ENCODE data around the gene CEP63.

DNA sequence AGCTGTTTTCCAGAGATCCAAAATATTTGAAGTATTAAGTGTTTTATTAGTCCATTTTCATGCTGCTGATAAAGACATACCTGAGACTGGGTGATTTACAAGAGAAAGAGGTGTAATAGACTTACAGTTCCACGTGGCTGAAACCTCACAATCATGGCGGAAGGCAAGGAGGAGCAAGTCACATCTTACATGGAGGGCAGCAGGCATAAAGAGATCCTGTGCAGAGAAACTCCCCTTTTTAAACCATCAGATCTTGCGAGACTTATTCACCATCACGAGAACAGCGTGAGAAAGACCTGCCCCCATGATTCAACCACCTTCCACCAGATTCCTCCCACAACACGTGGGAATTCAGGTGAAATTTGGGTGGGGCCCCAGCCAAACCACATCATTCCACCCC is 82.9 kb downstream of the CEP63 start:
- TF ChIP-seq, protein P1, sequence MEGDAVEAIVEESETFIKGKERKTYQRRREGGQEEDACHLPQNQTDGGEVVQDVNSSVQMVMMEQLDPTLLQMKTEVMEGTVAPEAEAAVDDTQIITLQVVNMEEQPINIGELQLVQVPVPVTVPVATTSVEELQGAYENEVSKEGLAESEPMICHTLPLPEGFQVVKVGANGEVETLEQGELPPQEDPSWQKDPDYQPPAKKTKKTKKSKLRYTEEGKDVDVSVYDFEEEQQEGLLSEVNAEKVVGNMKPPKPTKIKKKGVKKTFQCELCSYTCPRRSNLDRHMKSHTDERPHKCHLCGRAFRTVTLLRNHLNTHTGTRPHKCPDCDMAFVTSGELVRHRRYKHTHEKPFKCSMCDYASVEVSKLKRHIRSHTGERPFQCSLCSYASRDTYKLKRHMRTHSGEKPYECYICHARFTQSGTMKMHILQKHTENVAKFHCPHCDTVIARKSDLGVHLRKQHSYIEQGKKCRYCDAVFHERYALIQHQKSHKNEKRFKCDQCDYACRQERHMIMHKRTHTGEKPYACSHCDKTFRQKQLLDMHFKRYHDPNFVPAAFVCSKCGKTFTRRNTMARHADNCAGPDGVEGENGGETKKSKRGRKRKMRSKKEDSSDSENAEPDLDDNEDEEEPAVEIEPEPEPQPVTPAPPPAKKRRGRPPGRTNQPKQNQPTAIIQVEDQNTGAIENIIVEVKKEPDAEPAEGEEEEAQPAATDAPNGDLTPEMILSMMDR (IDR thresholded peaks at IDR 0.05) = no peak
- TF ChIP-seq EP300 (IDR thresholded peaks at IDR 0.05) (no peak), POLR2AphosphoS5 (IDR thresholded peaks at IDR 0.05) (no peak), POLR2A (IDR thresholded peaks at IDR 0.05) (no peak)

Measured in stomach (tissue), 4 donors.